ENCODE measurements around the gene MRNIP.
"Not testable (repeated sequence)": the region's sequence is repeated elsewhere in the genome, so short reads cannot be mapped to it uniquely, and the experiment has no call there.

The MRNIP gene

DNA sequence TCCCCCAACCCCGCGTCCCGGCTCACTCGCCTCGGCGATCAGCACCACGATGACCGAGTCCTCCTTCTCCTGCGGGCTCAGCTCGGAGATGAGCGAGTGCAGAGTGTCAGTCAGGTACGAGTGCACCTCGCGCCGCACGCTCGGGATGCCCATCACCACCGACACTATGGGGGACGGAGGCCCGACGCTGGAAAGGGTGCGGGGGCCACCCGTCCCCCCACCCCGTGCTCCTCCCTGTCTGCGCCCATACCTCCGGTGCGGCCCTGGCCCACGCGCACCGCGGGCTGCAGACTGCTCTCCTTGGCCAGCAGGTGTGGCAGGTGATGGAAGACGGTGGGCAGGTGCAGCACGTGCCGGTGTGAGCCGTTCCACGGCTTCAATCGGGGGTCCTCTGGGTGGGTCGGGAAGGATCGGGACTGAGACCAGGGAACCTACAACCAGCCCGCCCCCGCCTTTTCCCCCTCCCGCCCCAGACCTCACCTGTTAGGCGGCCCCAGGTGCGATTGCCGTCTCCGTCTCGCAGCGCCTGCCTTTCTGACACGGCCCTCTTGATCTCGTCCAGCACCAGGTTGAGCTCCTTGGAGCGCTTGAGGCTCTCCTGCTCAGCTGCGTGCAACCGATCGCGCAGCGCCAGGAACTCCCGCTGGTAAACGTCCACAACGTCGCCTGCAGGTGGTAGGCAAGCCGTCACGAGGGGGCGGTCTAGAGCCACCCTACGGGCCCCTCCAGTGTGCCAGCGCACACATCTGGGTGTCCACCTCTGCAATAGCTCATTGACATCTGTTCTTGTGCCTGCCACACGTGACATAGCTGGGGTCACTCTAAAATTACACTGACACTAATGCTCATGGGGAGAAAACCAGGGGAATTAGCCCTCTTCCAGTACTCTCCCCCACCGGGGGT is 57.1 kb downstream of the MRNIP start:
- no peak for DNase-seq

GRCh38 chr5:179800696-179801201 is 57.9 kb downstream of the MRNIP start:
- no peak for DNase-seq

- DNase-seq, result no peak
Observed at GRCh38 chr5:179800071-179800695, 58.4 kb downstream of the MRNIP start.

- no peak for DNase-seq
Observed at GRCh38 chr5:179799644-179799973, 59.0 kb downstream of the MRNIP start.

DNA sequence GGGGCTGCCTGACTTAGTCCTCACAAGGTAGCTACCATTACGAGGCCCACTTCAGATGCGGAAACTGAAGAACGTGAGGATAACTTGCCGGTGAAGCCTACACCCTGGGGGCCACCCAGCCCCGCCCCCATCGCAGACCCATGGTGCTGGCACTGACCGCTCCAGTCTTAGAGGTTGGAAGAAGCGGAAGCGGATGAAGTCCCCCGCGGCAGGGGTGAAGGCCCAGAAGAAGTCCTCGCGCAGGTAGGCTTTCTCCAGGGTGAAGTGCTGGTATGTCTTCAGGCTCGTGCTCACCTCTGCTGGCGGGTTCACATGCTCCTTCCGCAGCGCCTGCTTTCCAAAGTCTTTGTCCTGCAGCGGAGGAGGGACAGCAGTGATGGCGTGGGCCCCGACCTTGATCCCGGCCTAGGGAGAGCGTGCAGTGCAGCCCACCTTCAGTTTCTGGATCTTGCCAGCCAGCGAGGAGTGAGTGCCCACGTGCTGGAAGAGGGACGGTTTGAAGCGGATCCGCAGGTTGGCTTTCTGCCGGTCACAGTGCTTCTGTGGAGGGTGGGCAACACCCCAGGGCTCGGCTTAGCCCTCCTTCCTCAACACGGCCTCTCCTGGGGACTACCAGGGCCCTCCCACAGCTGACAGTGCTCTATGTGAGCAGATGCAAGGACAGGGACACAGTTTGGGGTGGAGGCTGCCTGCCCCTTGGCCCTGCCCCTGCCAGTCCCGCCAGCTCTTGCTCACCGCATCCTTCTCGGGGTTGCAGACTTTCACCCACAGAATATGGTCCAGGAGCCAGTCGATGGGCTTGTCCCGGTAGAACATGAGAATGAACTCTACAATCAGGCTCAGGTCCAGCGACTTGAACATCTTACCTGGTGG is 59.6 kb downstream of the MRNIP start:
- no peak for DNase-seq

DNA sequence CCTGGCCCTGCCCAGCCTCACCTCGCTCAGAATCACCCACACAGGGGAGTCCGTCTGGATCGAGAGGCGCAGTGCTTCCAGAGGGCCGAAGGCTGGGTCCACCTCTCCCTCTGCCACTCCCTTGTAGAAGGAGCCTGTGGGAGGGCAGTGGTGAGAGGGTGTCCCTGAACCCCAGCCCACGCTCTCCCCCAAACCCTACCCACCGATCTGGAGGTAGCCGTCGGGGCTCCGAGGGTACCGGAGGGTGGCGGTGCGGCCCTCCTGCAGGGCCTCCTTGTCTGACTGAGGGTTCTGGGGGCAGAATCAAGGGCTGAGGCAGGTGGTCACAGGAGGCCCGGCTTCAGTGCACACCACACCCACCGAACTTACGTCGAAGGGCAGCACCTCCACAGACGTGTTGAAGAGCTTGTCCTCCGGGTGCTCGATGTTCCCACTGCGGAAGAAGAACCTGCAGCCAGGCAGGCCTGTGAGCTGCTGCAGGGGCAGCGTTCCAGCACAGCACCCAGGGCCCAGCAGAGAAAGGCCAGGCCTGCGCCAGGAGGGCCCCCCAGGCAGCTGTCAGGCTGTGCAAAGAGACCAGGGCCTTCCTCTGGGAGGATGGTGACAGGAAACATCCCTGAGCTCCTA is 60.4 kb downstream of the MRNIP start:
- no peak for DNase-seq

DNA sequence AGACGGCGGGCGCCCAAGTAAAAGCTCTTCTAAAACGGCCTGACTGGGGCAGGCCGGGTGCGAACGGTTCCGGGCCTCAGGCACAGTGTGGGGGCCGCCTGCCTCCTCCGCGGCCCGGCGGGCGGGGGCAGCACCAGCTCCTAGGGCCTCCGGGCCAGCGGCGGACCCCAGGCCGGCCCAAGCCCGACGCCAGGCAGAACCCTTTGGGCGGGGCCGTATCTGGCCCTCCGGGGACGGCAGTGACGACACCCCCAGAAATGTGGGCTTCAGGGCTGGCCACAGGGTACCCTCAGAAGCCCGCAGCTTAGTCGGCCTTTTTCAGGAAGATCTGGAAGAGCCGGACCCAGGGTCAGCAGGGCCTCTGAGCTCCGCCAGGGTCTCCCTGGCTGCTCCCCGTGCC is 60.9 kb downstream of the MRNIP start:
- DNase-seq, result no peak

GRCh38 chr5:179796877-179797608 is 61.6 kb downstream of the MRNIP start:
- no peak for DNase-seq

GRCh38 chr5:179795863-179796833 is 62.5 kb downstream of the MRNIP start:
- DNase-seq, result peak; percentile 36

DNA sequence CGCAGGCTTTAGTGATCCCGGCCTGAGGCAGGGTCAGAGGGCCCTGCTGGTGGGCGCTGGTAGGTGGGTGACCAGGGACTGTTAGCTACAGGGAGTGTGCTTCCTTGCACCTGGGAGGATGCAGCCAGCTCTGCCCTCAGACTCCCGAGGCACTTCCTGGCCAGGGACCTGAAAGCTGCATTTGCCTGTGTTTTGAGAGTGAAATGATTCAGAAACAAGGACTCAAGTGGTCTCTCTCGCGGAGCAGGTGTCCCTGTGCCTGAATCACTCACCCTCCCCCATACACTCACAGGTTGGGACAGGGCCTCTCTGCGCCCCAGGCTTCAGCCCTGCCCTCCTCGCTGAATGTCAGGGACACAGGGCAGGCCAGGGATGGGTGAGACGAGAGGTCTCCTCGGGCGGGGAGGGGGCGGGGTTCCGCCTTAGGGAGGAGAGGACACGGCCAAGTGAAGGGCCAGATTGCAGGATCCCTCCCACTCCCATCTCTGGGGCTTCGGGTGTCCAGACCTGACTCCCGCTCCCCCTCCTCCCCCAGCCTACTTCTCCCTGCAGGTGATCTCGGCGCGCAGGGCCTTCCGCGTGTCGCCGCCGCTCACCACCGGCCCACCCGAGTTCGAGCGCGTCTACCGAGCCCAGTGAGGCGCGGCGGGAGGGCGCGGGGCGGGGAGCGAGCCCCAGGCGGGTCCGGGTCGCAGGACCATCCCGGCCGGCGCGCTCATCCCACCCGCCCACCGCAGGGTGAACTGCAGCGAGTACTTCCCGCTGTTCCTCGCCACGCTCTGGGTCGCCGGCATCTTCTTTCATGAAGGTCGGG is 63.4 kb downstream of the MRNIP start:
- DNase-seq, result no peak

GRCh38 chr5:179794575-179794974 is 64.0 kb downstream of the MRNIP start:
- DNase-seq, result no peak

- no peak for DNase-seq
Observed at GRCh38 chr5:179794171-179794570, 64.4 kb downstream of the MRNIP start.

DNA sequence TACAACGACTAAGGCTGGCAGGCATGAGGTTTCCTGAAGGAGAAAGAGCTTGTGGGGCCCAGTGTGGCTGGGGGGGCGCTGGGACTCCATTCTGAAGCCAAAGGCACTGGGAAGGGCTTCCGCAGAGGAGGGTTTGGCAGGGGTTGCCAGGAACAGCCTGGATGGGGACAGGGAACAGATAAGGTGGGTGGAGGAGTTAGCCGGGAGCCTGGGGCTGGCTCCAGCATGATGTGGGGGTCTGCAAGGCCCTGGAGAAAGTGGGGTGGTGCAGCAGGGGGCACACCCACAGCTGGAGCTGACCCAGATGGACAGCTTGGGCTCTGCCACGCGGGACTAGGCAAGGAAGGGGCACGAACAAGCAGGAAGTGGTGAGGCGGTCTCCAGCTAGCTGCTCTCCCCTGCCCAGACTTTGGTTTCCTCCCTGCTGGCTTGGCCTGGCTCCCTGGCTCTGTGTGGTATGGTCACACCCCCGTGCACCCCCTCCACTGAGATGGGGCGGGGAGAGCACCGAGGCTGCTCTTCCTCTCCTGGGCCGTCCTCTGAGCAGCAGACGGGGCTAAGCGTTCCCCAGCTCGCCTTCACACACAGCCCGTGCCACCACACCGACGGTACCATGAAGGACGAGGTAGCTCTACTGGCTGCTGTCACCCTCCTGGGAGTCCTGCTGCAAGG is 65.0 kb downstream of the MRNIP start, which contains the start of gene LTC4S:
LTC4S (plus strand) TSS at position 519 of the 672 bp plus-strand sequence; CDS start at position 614, 95 bp downstream.
- no peak for DNase-seq

- no peak for DNase-seq
Observed at GRCh38 chr5:179792612-179793467, 65.8 kb downstream of the MRNIP start.

DNA sequence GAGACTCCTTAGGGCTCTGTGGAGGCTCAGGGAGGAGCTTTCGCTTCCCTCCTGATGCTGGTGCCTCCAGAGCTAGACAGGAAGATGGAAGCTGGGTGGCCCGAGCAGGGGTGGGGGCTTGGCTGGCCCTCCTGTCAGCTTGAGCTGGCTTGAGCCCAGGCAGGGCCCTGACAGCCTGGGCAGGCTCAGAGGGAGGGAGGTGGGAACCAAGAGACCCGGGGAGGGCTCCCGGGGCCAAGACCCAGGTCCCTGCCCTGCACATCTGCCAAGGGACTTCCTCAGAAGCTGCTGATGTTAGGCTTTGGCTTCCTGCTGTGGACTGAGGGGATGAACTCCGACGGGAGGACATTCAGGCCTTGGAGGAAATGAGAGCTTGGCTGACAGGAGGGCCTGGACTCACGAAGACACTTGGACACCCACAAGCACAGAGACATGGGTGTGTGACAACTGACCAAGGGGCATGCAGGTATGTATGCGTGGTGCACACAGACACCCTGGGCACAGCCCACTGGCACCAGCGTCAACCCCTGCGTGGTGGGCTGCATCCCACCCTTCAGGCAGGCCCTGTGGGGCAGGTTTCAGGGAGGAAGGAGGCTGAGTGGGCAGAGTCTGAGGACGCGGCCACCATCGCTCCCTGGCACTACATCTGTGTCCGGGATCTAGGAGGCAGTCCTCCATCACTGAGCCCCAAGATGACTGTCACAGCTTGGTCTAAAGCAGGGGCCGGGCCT is 66.6 kb downstream of the MRNIP start:
- no peak for DNase-seq

- not testable (repeated sequence) for DNase-seq
Observed at GRCh38 chr5:179789278-179789677, 69.3 kb downstream of the MRNIP start.

DNA sequence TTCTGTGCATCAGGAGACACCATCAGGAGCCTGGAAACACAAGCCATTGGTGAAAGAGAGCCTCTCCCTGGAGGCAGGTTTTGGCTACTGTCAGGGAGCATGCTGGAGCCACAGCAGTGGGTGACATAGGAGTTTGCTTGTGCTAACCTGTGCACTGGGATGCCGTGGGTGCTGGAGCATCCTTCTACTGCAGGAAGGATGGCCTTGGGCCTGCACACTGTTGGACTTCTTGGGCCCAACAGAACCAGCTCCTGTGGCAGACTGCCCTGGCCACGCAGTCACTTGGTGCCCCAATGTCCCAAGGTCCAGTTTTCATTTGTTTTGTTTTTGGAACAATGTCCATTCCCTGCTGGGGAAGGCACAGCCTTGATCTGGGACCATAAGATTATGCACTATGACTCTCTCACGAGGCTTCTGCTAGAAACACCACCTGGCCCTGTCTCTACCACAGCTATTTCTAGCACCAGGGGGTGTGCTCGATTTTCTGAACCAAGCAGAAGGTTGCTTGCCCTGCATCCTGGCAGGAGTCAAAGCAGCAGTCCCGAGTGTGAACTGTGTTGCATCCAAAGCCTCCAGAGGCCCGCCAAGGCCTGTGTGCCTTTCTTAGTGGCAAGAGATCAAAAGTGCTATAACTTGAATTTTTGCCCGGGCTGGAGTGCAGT is 70.3 kb downstream of the MRNIP start:
- no peak for DNase-seq
